HS-27A (cell line): ENCODE measurements around the gene RSPH4A.
"Not testable (repeated sequence)": the region's sequence is repeated elsewhere in the genome, so short reads cannot be mapped to it uniquely, and the experiment has no call there.

Source experiments
- DNase-seq: peaks from one replicate; pipeline ENCODE4 v3.0.0-alpha.2; 2012; ENCODE audit warnings: low read depth, missing footprints

RSPH4A gene

GRCh38 chr6:116615937-116616736 lies at the start of gene RSPH4A:
TSS of gene RSPH4A (plus strand) at chr6:116616479. CDS start at chr6:116616624, 145 bp downstream.
- peak; percentile 86 for DNase-seq

GRCh38 chr6:116568111-116568510 lies 48.2 kb upstream of the RSPH4A start:
- DNase-seq = no peak

GRCh38 chr6:116568821-116569755 lies 47.2 kb upstream of the RSPH4A start:
- no peak for DNase-seq

- DNase-seq = peak; percentile 97
Measured at GRCh38 chr6:116570856-116571682, 45.2 kb upstream of the RSPH4A start, which contains the start of gene RWDD1. TSS of gene RWDD1 (plus strand) at chr6:116571504. CDS start at chr6:116571583, 79 bp downstream.

GRCh38 chr6:116571683-116572000 lies 44.6 kb upstream of the RSPH4A start:
- no peak for DNase-seq

GRCh38 chr6:116572162-116572561 lies 44.1 kb upstream of the RSPH4A start:
- DNase-seq = no peak

GRCh38 chr6:116575227-116575626 lies 41.1 kb upstream of the RSPH4A start:
- DNase-seq = no peak

GRCh38 chr6:116577486-116577885 lies 38.8 kb upstream of the RSPH4A start:
- DNase-seq = no peak

- DNase-seq = no peak
Measured at GRCh38 chr6:116578335-116578734, 37.9 kb upstream of the RSPH4A start.

- no peak for DNase-seq
Measured at GRCh38 chr6:116579143-116579542, 37.1 kb upstream of the RSPH4A start.

- DNase-seq = no peak
Measured at GRCh38 chr6:116580198-116580597, 36.1 kb upstream of the RSPH4A start.

- no peak for DNase-seq
Measured at GRCh38 chr6:116586276-116586675, 30.0 kb upstream of the RSPH4A start.

- DNase-seq = no peak
Measured at GRCh38 chr6:116586738-116587137, 29.5 kb upstream of the RSPH4A start.

GRCh38 chr6:116595247-116595646 lies 21.0 kb upstream of the RSPH4A start:
- no peak for DNase-seq

GRCh38 chr6:116596815-116597214 lies 19.5 kb upstream of the RSPH4A start:
- DNase-seq = no peak

- not testable (repeated sequence) for DNase-seq
Measured at GRCh38 chr6:116603916-116604315, 12.4 kb upstream of the RSPH4A start.

GRCh38 chr6:116604868-116605267 lies 11.4 kb upstream of the RSPH4A start:
- DNase-seq = not testable (repeated sequence)

GRCh38 chr6:116605935-116606334 lies 10.3 kb upstream of the RSPH4A start:
- DNase-seq = no peak

- DNase-seq = no peak
Measured at GRCh38 chr6:116611056-116611455, 5.2 kb upstream of the RSPH4A start.

- DNase-seq = no peak
Measured at GRCh38 chr6:116616737-116617053, 416 bp downstream of the RSPH4A start.

- no peak for DNase-seq
Measured at GRCh38 chr6:116624036-116624805, 7.9 kb downstream of the RSPH4A start.
